B cell (primary cell): ENCODE data around the gene MLXIP.

ENCODE experiments used
- CTCF ChIP-seq: fragments of 200-600 bp; IDR thresholded peaks from one replicate; pipeline ENCODE4 v1.8.0; 2022; ENCODE audit warnings: antibody characterized with exemption, mild to moderate bottlenecking
- EZH2 ChIP-seq: IDR thresholded peaks from 2 replicates; pipeline ENCODE4 v1.6.1; 2012; ENCODE audit warnings: borderline replicate concordance, low read depth, mild to moderate bottlenecking, moderate library complexity, low read length; ENCODE audit not compliant: insufficient read depth, poor library complexity, severe bottlenecking

- TF ChIP-seq CTCF (no peak), EZH2 (no peak)
These were observed 19.2 kb upstream of the MLXIP start for GRCh38 chr12:122059203-122059960.
